ENCODE results near the gene COMMD6. TPM values are rescaled to one million over a fixed set of nuclear protein-coding genes. Genes with fewer than 3 reads are reported as not detected.

The COMMD6 gene
- total and polyA plus RNA-seq, 2 of the 13 experiments (the other 11 are each of a cell fraction or from before 2014, with no cell fraction given) = 97.0 to 164 TPM

GRCh38 chr13:75569576-75569975 lies 31.9 kb upstream of the COMMD6 start:
- no peaks in the 10 kb centered on the region for H4K20me1 ChIP-seq (ENCODE audit: insufficient read depth, low read length)
- ATAC-seq (no peak), FAIRE-seq (no peak), DNase-seq (ENCODE audit: low spot score) (no peak)
- H3K27ac ChIP-seq (ENCODE audit: extremely low read length, insufficient read depth, low read length) = no peak overlapping the region
- H3K27me3 ChIP-seq (ENCODE audit: control insufficient read depth in 1 of 2, insufficient read depth in 2 of 2, low read length in 2 of 2) = no peaks in the 10 kb centered on the region
- H3K4me2 ChIP-seq (ENCODE audit: low read depth, low read length) = no peak overlapping the region
- POLR2A ChIA-PET = no interaction called here
- no TSS peak for BruUV-seq (replicated peaks)
- H2AFZ ChIP-seq (ENCODE audit: low read length) = no peak overlapping the region
- CTCF ChIA-PET (ENCODE audit: low intra/inter-chr PET ratio, low total read pairs) = no interaction called here
- TF ChIP-seq ZNF33A (CRISPR knock-in tag; IDR thresholded peaks at IDR 0.05; ENCODE audit: borderline replicate concordance) (no peak), PTBP1 (IDR thresholded peaks at IDR 0.05; ENCODE audit: low read depth, low read length, poor library complexity, severe bottlenecking) (no peak), POGK (CRISPR knock-in tag; conservative IDR thresholded peaks at IDR 0.05) (no peak), GTF2F1 (IDR thresholded peaks at IDR 0.05; ENCODE audit: low read length) (no peak), SSRP1 (CRISPR knock-in tag; IDR thresholded peaks at IDR 0.05) (no peak)
- peaks cover 2 to 34% of the 10 kb centered on the region in 2 experiments; a peak in 4 of 5 replicates for H3K36me3 ChIP-seq (replicated peaks in 1 of 2; ENCODE audit: control insufficient read depth in 1 of 2, insufficient read depth in 2 of 2, low read length in 2 of 2)
- 100% methylated on average over 1 of the region's 1 CpG for WGBS (ENCODE audit: low lambda C conversion rate)
- in situ Hi-C loops (cut with HindIII; ENCODE audit: extremely low pct_ligation_motif_present, low pct_unique_long_range_greater_than_20kb) = no loop called here
- H3K4me3 ChIP-seq (replicated peaks in 1 of 3; ENCODE audit: insufficient read depth in 1 of 3, low read depth in 2 of 3, low read length in 3 of 3) = no peak overlapping the region
- H3K9ac ChIP-seq (ENCODE audit: insufficient read depth, low read depth, low read length) = no peak overlapping the region
- no peaks in the 10 kb centered on the region for H3K79me2 ChIP-seq (ENCODE audit: insufficient read depth, low read length)
- no peaks in the 10 kb centered on the region for H3K4me1 ChIP-seq (ENCODE audit: insufficient read depth, low read length)
- H3K9me3 ChIP-seq (ENCODE audit: low read length) = no peaks in the 10 kb centered on the region
- intact Hi-C loops (cut with micrococcal nuclease; ENCODE audit: unreplicated experiment) = loop anchor here (5.0 kb wide), 1 partner anchor 68 kb away; the partner anchor contains the start of gene LMO7

- Histone ChIP-seq H3K36me3 (replicated peaks in 1 of 2; ENCODE audit: control insufficient read depth in 1 of 2, insufficient read depth in 2 of 2, low read length in 2 of 2) (peaks cover 2 to 27% of the 10 kb centered on the region in 2 experiments; a peak in 4 of 5 replicates), H3K79me2 (ENCODE audit: insufficient read depth, low read length) (no peaks in the 10 kb centered on the region), H3K4me3 (replicated peaks in 1 of 3; ENCODE audit: insufficient read depth in 1 of 3, low read depth in 2 of 3, low read length in 3 of 3) (no peak overlapping the region), H3K27ac (ENCODE audit: extremely low read length, insufficient read depth, low read length) (no peak overlapping the region), H4K20me1 (ENCODE audit: insufficient read depth, low read length) (no peaks in the 10 kb centered on the region), H3K4me2 (ENCODE audit: low read depth, low read length) (no peak overlapping the region), H3K9ac (ENCODE audit: insufficient read depth, low read depth, low read length) (no peak overlapping the region), H2AFZ (ENCODE audit: low read length) (no peak overlapping the region), H3K4me1 (ENCODE audit: insufficient read depth, low read length) (no peaks in the 10 kb centered on the region), H3K27me3 (ENCODE audit: control insufficient read depth in 1 of 2, insufficient read depth in 2 of 2, low read length in 2 of 2) (no peaks in the 10 kb centered on the region), H3K9me3 (ENCODE audit: low read length) (no peaks in the 10 kb centered on the region)
- BruUV-seq (replicated peaks) = no TSS peak
- FAIRE-seq (no peak), DNase-seq (ENCODE audit: low spot score) (peak; percentile 31), ATAC-seq (no peak)
- ChIA-PET CTCF (ENCODE audit: low intra/inter-chr PET ratio, low total read pairs) (interaction anchor here (0.7 kb wide), 1 partner anchor 108 kb away, joined by 3 read pairs; no protein-coding TSS in a partner anchor), POLR2A (no interaction called here)
- intact Hi-C loops (cut with micrococcal nuclease; ENCODE audit: unreplicated experiment) (loop anchor here (5.0 kb wide), 1 partner anchor 71 kb away; the partner anchor contains the start of gene LMO7), in situ Hi-C loops (cut with HindIII; ENCODE audit: extremely low pct_ligation_motif_present, low pct_unique_long_range_greater_than_20kb) (no loop called here)
- TF ChIP-seq ZEB1 (IDR thresholded peaks at IDR 0.05; ENCODE audit: insufficient replicate concordance, low read depth) (no peak), CHD4 (IDR thresholded peaks at IDR 0.05; ENCODE audit: borderline replicate concordance, low read length) (no peak), MTA1 (CRISPR knock-in tag; IDR thresholded peaks at IDR 0.05; ENCODE audit: borderline replicate concordance) (no peak), HHEX (CRISPR knock-in tag; IDR thresholded peaks at IDR 0.05) (no peak), U2AF2 (IDR thresholded peaks at IDR 0.05; ENCODE audit: low read depth, low read length) (no peak), CEBPB (IDR thresholded peaks at IDR 0.05; ENCODE audit: borderline replicate concordance, low read depth, low read length) (0 out of 2 replicates have a peak, but pooled peaks have one; percentile 34), CTCF (CRISPR knock-in tag; IDR thresholded peaks at IDR 0.05) (peak; percentile 46), ZNF333 (CRISPR knock-in tag; IDR thresholded peaks at IDR 0.05; ENCODE audit: borderline replicate concordance) (no peak), ATF7 (IDR thresholded peaks at IDR 0.05) (peak; percentile 15; the same call in 1 of the 2 replicates), ATF7 (CRISPR knock-in tag; IDR thresholded peaks at IDR 0.05) (no peak), STAG1 (CRISPR knock-in tag; IDR thresholded peaks at IDR 0.05) (peak; percentile 47)
Measured at GRCh38 chr13:75566658-75567057, 29.0 kb upstream of the COMMD6 start.

Data from HepG2 (cell line).